Adrenal gland (tissue), 12 donors: ENCODE data around the gene C1orf232. TPM values are rescaled to one million over a fixed set of nuclear protein-coding genes. Genes with fewer than 3 reads are reported as not detected.

Experiments
- DNase-seq, 7 donors: peaks; one replicate each; pipeline ENCODE4 v3.0.0-alpha.2; 2019 to 2020
- H3K27ac ChIP-seq, 5 donors: fragments of 200-600 bp; sonication (generic) in 4 of 5; 1 replicate in 3 of 5; 2 replicates in 2 of 5; pipeline versions ENCODE4 v1.5.1 to v1.8.0; 2016 to 2020; ENCODE audit warnings: mild to moderate bottlenecking in 1 of 5
- H3K27me3 ChIP-seq: fragments of 200-600 bp; 2 replicates; pipeline ENCODE4 v1.8.0; 2021
- H3K36me3 ChIP-seq, 2 donors: fragments of 200-600 bp; replicated peaks in 1 of 2; 1 replicate in 1 of 2; 2 replicates in 1 of 2; pipeline versions ENCODE4 v1.5.1 to v1.8.0; 2018 to 2022
- H3K4me1 ChIP-seq, 2 donors: fragments of 200-600 bp; replicated peaks in 1 of 2; 1 replicate in 1 of 2; 2 replicates in 1 of 2; pipeline versions ENCODE4 v1.5.1 to v1.8.0; 2018 to 2021
- H3K4me3 ChIP-seq, 4 donors: fragments of 200-600 bp; sonication (generic) in 3 of 4; one replicate each; pipeline ENCODE4 v1.5.1; 2016 to 2018
- H3K9me3 ChIP-seq, 3 donors: fragments of 200-600 bp; sonication (generic) in 1 of 3; replicated peaks in 1 of 3; 1 replicate in 2 of 3; 2 replicates in 1 of 3; pipeline versions ENCODE4 v1.5.1 to v1.8.0; 2016 to 2021
- POLR2A ChIP-seq, 2 donors: fragments of 450-650 bp; IDR thresholded peaks; one replicate each; pipeline ENCODE4 v1.6.1; 2017; ENCODE audit warnings: antibody characterized with exemption in 2 of 2, mild to moderate bottlenecking in 2 of 2, moderate library complexity in 1 of 2
- WGBS, 4 donors: extraction: QIAGEN DNeasy Blood & Tissue Kit in 2 of 4; methylation state at CpG; one replicate each; pipeline versions ENCODE4 v1.1.5 to v1.1.7; 2013 to 2017; 5-methylcytosine and 5-hydroxymethylcytosine counted together
- intact Hi-C, 2 donors: fragments of 100-400 bp; cut with DNase I; formaldehyde crosslinking; loops; one replicate each; pipeline versions ENCODE4 v1.14.1 to v1.15.0; 2022 to 2023
- polyA plus RNA-seq, 3 donors: library from polyadenylated mRNA; stranded (reverse); fragments of 200-250 nt in 2 of 3; fragments of 350-450 nt in 1 of 3; fragmentation: Illumina TruSeq in 1 of 3; extraction: RNeasy Lipid Tissue Mini Kit (QIAGEN cat#74804) in 1 of 3; gene quantifications; one replicate each; pipeline ENCODE4 v1.2.3, GENCODE V29; 2013 to 2014
- total RNA-seq, 9 donors: library from RNA; depleted of rRNA in 4 of 9; stranded (reverse); fragments of >200 nt in 4 of 9; fragments of 120-200 nt in 1 of 9; fragmentation: NEBNext Ultra II Directional in 1 of 9; extraction: Animal tissue kit (Norgen Biotek cat#: 25700) in 1 of 9; gene quantifications; one replicate each; pipeline versions ENCODE4 v1.1.0 to v1.2.4, GENCODE V29; 2013 to 2023
- TF ChIP-seq, protein P1 (sequence below), 6 experiments: fragments of 450-650 bp in 4 of 6; fragments of 200-600 bp in 2 of 6; sonication (generic) in 1 of 6; IDR thresholded peaks; 1 replicate in 5 of 6; 2 replicates in 1 of 6; pipeline versions ENCODE4 v1.5.1 to v1.8.0; 2016 to 2021; ENCODE audit warnings: antibody characterized with exemption in 6 of 6, mild to moderate bottlenecking in 2 of 6, moderate library complexity in 1 of 6
- donor health status: healthy with polysubstance abuse.
- donor health status: Bipolar disorder and iron deficiency.
- donor health status: DM: yes; HTN: yes; CAD: no.
- donor health status: DM: no; HTN: no; CAD: no.
- donor health status: DM: no; HTN: no; CAD: no.
- donor health status: DM: yes; HTN: yes; CAD: no.

The C1orf232 gene
- total and polyA plus RNA-seq, 12 donors: not detected

DNA sequence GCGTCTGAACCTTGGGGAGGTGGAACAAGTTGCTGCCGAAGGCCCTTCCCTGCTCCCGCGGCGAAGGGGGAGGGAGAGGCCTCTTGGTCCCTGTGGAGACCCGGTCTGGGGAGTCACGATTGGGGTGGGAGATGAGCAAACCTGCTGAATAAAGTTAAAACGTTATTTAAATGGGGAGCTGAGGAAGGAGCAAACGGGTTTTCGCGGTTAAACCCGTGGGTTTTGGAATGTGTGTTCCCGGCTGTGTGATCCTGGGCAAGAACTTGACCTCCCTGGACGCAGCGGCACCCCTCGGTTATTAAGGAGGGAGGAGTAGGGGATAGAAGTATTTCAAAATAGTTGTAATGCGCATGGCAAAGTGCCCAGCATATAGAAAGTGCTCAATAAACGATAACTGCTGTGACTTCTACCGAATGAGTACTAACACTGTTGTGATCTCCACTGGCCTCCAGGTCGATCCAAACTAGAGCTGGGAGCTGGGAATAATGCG lies 6.5 kb downstream of the C1orf232 start:
- intact Hi-C loops: loop anchor here in 1 of 2 donors (10.0 kb wide), 1 partner anchor 127 kb away; no protein-coding TSS in a partner anchor
- no peak for TF ChIP-seq POLR2A (IDR thresholded peaks at IDR 0.05)
- TF ChIP-seq, protein P1, sequence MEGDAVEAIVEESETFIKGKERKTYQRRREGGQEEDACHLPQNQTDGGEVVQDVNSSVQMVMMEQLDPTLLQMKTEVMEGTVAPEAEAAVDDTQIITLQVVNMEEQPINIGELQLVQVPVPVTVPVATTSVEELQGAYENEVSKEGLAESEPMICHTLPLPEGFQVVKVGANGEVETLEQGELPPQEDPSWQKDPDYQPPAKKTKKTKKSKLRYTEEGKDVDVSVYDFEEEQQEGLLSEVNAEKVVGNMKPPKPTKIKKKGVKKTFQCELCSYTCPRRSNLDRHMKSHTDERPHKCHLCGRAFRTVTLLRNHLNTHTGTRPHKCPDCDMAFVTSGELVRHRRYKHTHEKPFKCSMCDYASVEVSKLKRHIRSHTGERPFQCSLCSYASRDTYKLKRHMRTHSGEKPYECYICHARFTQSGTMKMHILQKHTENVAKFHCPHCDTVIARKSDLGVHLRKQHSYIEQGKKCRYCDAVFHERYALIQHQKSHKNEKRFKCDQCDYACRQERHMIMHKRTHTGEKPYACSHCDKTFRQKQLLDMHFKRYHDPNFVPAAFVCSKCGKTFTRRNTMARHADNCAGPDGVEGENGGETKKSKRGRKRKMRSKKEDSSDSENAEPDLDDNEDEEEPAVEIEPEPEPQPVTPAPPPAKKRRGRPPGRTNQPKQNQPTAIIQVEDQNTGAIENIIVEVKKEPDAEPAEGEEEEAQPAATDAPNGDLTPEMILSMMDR (IDR thresholded peaks at IDR 0.05): no peak
- no peaks in the 10 kb centered on the region for H3K9me3 ChIP-seq
- peaks cover 10 to 15% of the 10 kb centered on the region in 2 donors for H3K4me1 ChIP-seq
- peak overlapping the region in 1 of 5 donors; percentile 14 for H3K27ac ChIP-seq
- no peak for DNase-seq
- no peaks in the 10 kb centered on the region for H3K36me3 ChIP-seq
- WGBS, 4 donors: 33 to 39% (median 34%) methylated on average over 19 to 21 of the region's 21 CpGs
- H3K4me3 ChIP-seq: peak overlapping the region in 2 of 4 donors; percentile 29 to 61
- peaks cover 6% of the 10 kb centered on the region for H3K27me3 ChIP-seq

DNA sequence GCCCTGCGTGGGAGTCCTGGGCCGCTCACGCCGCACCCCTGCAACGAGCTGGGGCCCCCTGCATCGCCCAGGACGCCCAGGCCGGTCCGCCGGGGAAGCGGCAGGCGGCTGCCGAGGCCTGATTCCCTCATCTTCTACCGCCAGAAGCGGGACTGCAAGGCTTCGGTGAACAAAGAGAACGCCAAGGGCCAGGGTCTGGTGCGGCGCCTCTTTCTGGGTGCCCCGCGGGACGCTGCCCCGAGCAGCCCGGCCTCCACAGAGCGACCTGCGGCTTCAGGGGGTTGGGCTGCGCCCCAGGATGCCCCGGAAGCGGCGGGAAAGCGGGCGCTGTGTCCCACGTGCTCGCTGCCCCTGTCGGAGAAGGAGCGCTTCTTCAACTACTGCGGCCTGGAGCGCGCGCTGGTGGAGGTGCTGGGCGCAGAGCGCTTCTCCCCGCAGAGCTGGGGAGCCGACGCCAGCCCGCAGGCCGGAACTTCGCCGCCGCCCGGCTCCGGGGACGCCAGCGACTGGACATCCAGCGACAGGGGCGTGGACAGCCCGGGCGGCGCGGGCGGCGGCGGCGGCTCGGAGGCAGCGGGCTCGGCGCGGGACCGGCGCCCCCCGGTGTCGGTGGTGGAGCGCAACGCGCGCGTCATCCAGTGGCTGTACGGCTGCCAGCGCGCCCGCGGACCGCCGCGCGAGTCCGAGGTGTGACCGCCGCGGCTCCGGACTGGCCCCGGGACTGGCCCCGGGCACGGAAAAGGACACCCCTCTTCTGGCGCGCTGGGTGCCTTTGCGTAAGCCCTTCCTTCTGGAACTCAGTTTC lies 7.1 kb downstream of the C1orf232 start:
- peak in 5 of 7 donors; percentile 35 to 59 (median 48) for DNase-seq
- TF ChIP-seq, protein P1 (IDR thresholded peaks at IDR 0.05): peak in 3 of 6 experiments; percentile 11 to 29 (median 18)
- no peak for TF ChIP-seq POLR2A (IDR thresholded peaks at IDR 0.05)
- Histone ChIP-seq H3K4me3 (peak overlapping the region in 2 of 4 donors; percentile 29 to 61), H3K9me3 (no peaks in the 10 kb centered on the region), H3K27ac (peak overlapping the region in 2 of 5 donors; percentile 14 to 52), H3K36me3 (no peaks in the 10 kb centered on the region), H3K27me3 (peaks cover 12% of the 10 kb centered on the region), H3K4me1 (peaks cover 10 to 15% of the 10 kb centered on the region in 2 donors)
- 2 to 15% (median 4%) methylated on average over 12 to 98 of the region's 98 CpGs for WGBS, 4 donors
- intact Hi-C loops: loop anchor here in 1 of 2 donors (10.0 kb wide), 1 partner anchor 127 kb away; no protein-coding TSS in a partner anchor

DNA sequence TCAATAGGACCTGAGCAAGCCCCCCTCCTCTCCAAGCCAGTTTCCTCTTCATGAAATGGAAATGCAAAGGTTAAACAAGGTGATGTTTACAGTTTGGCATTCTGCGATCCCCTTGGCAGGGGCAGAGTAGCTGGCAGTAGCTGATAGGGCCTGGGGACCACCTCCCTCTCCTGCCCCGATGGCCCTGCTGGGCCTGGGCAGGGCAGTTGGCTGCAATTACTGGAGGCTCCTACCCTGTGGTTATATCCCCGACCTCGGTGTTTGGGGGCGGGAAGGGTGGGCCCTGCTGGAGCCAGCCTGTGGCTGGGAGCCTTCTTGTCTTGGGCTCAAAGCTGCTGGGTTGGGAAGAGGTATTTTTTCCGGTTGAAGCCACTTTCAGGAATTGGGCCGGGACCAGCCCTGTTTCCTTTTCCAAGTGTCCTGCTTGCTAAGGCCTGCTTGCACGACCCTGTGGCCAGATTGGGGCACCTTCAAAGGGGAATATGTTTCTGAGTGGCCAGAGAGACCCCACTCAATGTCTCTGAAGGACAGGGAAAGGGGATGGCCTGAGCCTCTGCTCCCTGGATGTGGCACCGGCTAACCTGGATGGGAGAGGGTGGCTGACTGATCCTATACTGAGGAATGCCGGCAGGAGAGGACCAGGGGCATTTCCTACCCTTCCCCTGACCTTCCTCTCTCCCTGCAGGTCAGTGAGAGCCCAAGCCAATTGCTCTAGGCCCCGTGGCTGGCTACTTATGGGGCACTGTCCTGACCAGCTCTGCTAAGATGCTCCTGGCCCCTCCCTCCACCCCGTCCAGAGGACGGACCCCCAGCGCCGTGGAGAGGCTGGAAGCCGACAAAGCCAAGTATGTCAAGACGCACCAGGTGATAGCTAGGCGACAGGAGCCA lies 8.0 kb downstream of the C1orf232 start:
- H3K27me3 ChIP-seq: peaks cover 21% of the 10 kb centered on the region
- intact Hi-C loops: loop anchor here in 1 of 2 donors (10.0 kb wide), 1 partner anchor 126 kb away; no protein-coding TSS in a partner anchor
- H3K9me3 ChIP-seq: no peaks in the 10 kb centered on the region
- 54 to 78% (median 65%) methylated on average over 7 to 18 of the region's 18 CpGs for WGBS, 4 donors
- no peak for TF ChIP-seq POLR2A (IDR thresholded peaks at IDR 0.05)
- TF ChIP-seq, protein P1 (IDR thresholded peaks at IDR 0.05): no peak
- no peaks in the 10 kb centered on the region for H3K36me3 ChIP-seq
- peak overlapping the region in 1 of 4 donors; percentile 61 for H3K4me3 ChIP-seq
- peak overlapping the region in 1 of 5 donors; percentile 14 for H3K27ac ChIP-seq
- DNase-seq: no peak
- H3K4me1 ChIP-seq: peaks cover 10 to 15% of the 10 kb centered on the region in 2 donors

DNA sequence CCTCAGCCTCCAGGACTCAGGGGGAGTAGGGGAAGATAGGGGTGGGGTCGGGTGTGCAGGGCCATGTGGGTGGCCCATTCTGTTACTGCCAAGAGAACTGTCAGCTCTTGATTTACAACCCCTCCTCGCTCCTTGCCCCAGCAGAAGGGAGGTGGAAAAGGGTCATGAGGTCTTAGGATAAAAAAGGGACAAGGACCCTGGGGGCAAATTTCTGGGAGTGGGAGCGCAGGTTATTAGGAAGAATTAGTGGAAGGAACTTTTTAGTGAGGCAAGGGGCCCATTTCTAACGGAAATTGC lies 9.1 kb downstream of the C1orf232 start:
- Histone ChIP-seq H3K4me1 (peaks cover 10 to 15% of the 10 kb centered on the region in 2 donors), H3K9me3 (no peaks in the 10 kb centered on the region), H3K27ac (no peak overlapping the region), H3K36me3 (no peaks in the 10 kb centered on the region), H3K27me3 (peaks cover 21% of the 10 kb centered on the region), H3K4me3 (peak overlapping the region in 1 of 4 donors; percentile 15)
- intact Hi-C loops: loop anchor here in 1 of 2 donors (10.0 kb wide), 1 partner anchor 125 kb away; no protein-coding TSS in a partner anchor
- DNase-seq: no peak
- 45 to 62% (median 56%) methylated on average over 4 of the region's 4 CpGs for WGBS, 4 donors
- TF ChIP-seq, protein P1 (IDR thresholded peaks at IDR 0.05): no peak
- no peak for TF ChIP-seq POLR2A (IDR thresholded peaks at IDR 0.05)
